ENCODE results near the gene MBTD1.
"Not testable (repeated sequence)": the region's sequence is repeated elsewhere in the genome, so short reads cannot be mapped to it uniquely, and the experiment has no call there.

Gene MBTD1

DNA sequence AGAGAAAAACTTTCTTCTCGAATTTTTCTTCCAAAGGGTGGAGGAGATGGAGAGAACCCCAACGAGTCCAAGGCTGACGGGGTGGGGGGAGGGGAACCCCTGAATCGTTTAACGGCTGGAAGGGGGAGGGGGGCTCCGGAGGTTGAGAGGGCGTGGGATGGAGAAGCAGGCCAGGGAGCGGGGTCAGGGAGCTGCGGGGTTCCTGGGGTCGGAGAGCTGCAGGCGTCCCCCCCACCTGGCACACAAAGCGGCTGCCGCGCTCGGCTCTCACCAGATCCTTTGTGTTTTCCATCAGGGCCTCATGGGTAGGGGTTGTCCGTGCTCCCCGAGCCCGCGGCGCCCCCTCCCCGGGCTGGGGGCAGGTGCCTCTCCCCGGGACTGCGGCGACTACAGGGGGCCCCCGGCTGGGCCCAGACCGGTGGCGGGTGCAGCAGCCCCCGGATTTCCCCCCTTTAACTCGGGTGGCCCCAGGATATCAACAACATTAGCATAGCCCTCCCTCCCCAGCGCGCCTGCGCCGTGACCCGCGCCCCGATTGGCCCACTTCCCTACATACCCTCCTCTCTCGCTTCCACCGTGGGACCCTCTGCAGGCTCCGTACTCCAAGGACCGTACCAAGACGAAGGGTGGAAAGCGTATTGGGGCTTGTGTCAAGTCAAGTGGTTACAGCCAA lies at the start of gene MBTD1:
Gene MBTD1 (minus strand): TSS at position 486 of the 673 bp plus-strand sequence. CDS start 34,888 bp downstream, outside the sequence.
- in situ Hi-C loops (cut with HindIII; ENCODE audit: low pct_ligation_motif_present, low pct_unique_long_range_greater_than_20kb, low sequenced_read_pairs) = no loop called here
- peak; percentile 96 for DNase-seq

DNA sequence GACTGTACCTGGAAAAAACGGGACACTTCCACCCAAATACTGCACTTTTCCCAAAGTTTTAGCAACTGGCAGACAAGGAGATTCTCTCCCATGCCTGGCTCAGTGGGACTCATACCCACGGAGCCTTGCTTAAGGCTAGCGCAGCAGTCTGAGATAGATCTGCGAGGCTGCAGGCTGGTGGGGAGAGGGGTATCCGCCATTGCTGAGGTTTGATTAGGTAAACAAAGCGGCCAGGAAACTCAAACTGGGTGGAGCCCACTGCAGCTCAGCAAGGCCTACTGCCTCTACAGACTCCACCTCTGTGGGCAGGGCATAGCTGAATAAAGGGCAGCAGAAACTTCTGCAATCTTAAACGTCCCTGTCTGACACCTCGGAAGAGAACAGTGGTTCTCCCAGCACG lies 45.3 kb upstream of the MBTD1 start:
- DNase-seq = no peak
- in situ Hi-C loops (cut with HindIII; ENCODE audit: low pct_ligation_motif_present, low pct_unique_long_range_greater_than_20kb, low sequenced_read_pairs) = no loop called here

DNA sequence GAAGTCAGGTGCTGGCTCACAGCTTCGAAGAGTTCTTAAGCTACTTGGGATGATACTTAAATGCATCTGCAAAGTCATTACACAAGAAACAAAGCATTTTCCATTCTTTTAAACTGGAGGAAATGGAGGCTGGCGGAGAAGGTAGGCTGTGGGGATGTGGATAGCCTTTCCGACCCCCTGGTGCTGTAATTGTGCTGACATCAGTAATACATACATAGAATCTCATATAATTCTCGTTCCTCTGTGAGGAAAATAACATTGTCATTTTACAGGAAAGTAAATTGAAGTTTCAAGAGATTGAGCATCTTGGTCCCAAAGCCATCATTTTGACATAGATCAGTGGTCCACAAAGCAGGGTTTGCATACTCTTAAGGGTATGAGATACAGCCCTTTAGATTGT lies 40.0 kb upstream of the MBTD1 start:
- in situ Hi-C loops (cut with HindIII; ENCODE audit: low pct_ligation_motif_present, low pct_unique_long_range_greater_than_20kb, low sequenced_read_pairs) = no loop called here
- no peak for DNase-seq

GRCh38 chr17:51298508-51299371 lies 38.9 kb upstream of the MBTD1 start:
- in situ Hi-C loops (cut with HindIII; ENCODE audit: low pct_ligation_motif_present, low pct_unique_long_range_greater_than_20kb, low sequenced_read_pairs) = no loop called here
- DNase-seq = peak; percentile 61

DNA sequence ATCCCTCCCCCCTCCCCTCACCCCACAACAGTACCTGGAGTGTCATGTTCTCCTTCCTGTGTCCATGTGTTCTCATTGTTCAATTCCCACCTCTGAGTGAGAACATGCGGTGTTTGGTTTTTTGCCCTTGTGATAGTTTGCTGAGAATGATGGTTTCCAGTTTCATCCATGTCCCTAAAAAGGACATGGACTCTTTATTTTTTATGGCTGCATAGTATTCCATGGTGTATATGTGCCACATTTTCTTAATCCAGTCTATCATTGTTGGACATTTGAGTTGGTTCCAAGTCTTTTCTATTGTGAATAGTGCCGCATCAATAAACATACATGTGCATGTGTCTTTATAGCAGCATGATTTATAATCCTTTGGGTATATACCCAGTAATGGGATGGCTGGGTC lies 34.5 kb upstream of the MBTD1 start:
- DNase-seq; in situ Hi-C loops (cut with HindIII; ENCODE audit: low pct_ligation_motif_present, low pct_unique_long_range_greater_than_20kb, low sequenced_read_pairs): not testable (repeated sequence)

DNA sequence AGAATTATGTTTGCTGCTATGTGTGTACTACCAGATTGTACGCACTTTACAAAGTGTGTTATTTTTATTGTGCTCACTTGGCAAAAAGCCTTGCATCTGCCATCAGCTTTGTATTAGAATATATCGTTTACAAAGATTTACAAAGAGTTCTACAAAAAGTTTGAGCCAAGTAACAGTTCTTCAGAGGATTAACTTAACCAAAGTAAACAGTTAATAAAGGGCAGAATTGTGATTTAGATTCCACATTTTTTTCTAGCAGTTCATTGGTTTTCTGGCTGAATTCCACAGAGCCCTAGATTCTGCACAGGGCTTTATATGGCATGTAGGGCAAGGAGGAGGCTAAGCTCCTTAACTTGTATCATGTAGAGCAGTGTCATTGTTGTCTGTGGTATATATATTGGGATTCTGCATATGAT lies 29.9 kb upstream of the MBTD1 start:
- in situ Hi-C loops (cut with HindIII; ENCODE audit: low pct_ligation_motif_present, low pct_unique_long_range_greater_than_20kb, low sequenced_read_pairs) = no loop called here
- no peak for DNase-seq

DNA sequence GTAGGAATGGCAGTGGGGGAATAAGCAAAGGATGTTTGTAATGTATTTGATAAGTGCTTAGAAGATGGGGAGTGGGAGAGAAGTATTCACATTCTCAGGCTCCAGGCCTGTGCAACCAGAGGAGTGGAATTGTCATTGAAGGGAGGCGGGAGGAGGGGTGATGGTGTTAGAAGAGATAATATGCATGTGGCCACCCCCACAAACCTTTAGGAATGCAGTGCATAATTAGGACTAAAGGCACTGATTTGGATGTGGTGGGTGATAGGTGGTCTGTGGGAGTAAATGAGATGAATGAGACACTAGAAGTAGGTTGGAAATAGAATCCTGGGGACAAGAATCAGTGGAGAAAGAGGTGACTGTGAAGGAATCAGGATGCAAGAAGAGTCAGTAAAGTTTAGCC lies 27.6 kb upstream of the MBTD1 start:
- no peak for DNase-seq
- in situ Hi-C loops (cut with HindIII; ENCODE audit: low pct_ligation_motif_present, low pct_unique_long_range_greater_than_20kb, low sequenced_read_pairs) = no loop called here

DNA sequence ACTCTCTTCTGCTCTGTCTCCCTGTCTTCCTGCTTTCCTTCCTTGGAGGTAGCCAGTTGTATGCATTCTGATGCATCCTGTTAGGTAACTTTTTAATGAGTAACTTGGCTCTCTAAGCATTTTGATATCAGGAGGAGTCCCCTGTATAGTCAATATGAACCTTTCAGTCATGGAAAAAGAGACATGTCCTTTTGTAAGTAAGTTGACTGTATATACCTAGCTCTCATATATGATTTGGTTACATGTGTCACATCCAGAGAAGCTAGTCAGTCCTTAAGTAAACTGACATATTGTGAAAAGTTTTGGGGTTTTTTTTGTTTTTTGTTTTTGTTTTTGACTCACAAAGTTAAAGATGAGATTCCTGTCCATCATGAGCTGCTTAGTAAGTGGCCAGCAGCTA lies 19.3 kb upstream of the MBTD1 start:
- no peak for DNase-seq
- in situ Hi-C loops (cut with HindIII; ENCODE audit: low pct_ligation_motif_present, low pct_unique_long_range_greater_than_20kb, low sequenced_read_pairs) = no loop called here

DNA sequence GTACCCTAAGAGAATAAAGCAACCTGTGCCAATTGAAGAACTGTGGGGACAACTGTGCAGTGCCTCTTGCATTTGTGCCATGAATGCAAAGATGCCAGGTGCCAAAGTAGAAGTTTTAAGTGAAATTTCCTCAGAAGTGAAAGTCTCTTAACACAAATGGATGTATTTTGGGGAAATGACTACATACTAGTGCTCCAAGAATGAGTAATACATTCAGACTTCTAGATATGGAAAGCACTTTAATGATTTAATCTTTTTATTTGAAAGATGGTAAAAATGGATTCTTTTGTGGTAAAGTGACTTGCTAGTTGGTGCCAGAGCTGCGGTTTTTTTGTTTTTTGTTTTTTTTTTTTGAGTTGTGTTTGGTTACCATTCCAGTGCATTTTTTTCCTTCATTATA lies 15.5 kb upstream of the MBTD1 start:
- no peak for DNase-seq
- in situ Hi-C loops (cut with HindIII; ENCODE audit: low pct_ligation_motif_present, low pct_unique_long_range_greater_than_20kb, low sequenced_read_pairs) = no loop called here

- DNase-seq = no peak
- in situ Hi-C loops (cut with HindIII; ENCODE audit: low pct_ligation_motif_present, low pct_unique_long_range_greater_than_20kb, low sequenced_read_pairs) = no loop called here
Observed at GRCh38 chr17:51272812-51273211, 13.0 kb upstream of the MBTD1 start.

- DNase-seq = no peak
- in situ Hi-C loops (cut with HindIII; ENCODE audit: low pct_ligation_motif_present, low pct_unique_long_range_greater_than_20kb, low sequenced_read_pairs) = no loop called here
Observed at GRCh38 chr17:51270636-51271035, 10.8 kb upstream of the MBTD1 start.

- in situ Hi-C loops (cut with HindIII; ENCODE audit: low pct_ligation_motif_present, low pct_unique_long_range_greater_than_20kb, low sequenced_read_pairs) = no loop called here
- DNase-seq = no peak
Observed at GRCh38 chr17:51269991-51270390, 10.1 kb upstream of the MBTD1 start.

GRCh38 chr17:51264466-51264865 lies 4.6 kb upstream of the MBTD1 start:
- in situ Hi-C loops (cut with HindIII; ENCODE audit: low pct_ligation_motif_present, low pct_unique_long_range_greater_than_20kb, low sequenced_read_pairs); DNase-seq: not testable (repeated sequence)

GRCh38 chr17:51263006-51263405 lies 3.2 kb upstream of the MBTD1 start:
- in situ Hi-C loops (cut with HindIII; ENCODE audit: low pct_ligation_motif_present, low pct_unique_long_range_greater_than_20kb, low sequenced_read_pairs) = no loop called here
- no peak for DNase-seq

GRCh38 chr17:51261024-51261963 lies 1.4 kb upstream of the MBTD1 start:
- no peak for DNase-seq
- in situ Hi-C loops (cut with HindIII; ENCODE audit: low pct_ligation_motif_present, low pct_unique_long_range_greater_than_20kb, low sequenced_read_pairs) = no loop called here

- in situ Hi-C loops (cut with HindIII; ENCODE audit: low pct_ligation_motif_present, low pct_unique_long_range_greater_than_20kb, low sequenced_read_pairs) = no loop called here
- DNase-seq = peak; percentile 98
Observed at GRCh38 chr17:51260237-51261023, 581 bp upstream of the MBTD1 start, which contains the start of gene UTP18. UTP18 (plus strand) TSS chr17:51260546; CDS start chr17:51260585, 39 bp downstream.

DNA sequence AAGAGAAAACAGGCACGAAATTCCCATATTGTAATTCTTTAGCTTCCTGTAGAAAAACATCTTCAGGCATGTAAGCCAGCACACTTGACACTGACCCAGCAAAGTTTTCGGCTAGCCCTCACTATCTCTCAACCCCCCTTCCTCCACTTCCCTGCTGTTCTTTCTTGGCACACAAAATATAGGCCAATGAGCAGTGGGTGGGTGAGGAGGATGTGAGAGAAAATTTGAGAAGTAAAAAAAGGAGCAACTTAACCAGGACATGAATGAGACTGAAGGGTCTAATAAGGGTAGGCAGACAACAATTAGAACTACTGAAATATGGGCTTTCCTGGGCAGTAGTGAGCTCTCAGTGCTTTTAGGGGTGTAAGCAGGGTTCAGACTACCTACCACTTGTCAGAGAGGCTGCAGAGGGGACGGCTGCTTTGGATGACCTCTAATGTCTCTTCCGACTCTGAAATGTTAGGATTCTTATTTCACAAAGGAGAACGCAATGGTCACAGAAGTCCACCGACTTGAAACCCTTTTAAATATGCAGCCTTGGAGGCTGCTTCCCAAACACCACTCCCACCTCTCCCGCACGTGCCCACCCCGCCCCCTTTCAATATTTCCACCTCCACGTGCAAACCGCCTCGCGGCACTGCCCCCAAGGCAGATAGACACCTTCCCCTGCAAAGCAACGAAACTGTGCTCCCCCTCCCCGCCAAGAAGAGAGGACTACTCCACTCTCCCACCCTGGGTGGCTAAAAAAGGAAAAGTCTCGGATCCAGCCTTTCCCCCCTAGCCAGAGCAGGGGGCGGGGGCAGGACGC lies 889 bp downstream of the MBTD1 start:
- DNase-seq = peak; percentile 34
- in situ Hi-C loops (cut with HindIII; ENCODE audit: low pct_ligation_motif_present, low pct_unique_long_range_greater_than_20kb, low sequenced_read_pairs) = no loop called here
